ENCODE results near the gene PITPNB.

Gene PITPNB

DNA sequence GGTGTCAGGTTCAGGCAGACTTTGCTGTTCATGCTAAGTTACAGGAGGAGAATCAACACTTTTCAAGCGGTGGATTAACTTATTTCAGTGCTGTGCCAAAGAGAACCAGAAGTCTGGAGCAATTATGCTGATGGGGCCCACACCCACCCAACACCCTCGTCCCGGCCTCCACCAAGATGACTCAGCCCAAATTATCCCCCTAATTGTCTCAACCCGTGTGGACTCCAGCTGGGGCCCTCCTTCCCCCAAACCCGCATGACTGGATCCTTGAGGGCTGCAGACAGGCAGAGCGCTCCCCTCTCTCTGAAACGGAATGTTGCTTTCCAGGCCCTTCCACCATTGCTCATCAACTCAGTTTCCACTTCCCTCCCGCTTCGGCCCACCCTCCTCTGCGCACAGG lies 82.9 kb downstream of the PITPNB start:
- H3K27me3 ChIP-seq (ENCODE audit: control insufficient read depth, insufficient read depth, low read length): no peaks in the 10 kb centered on the region
- no peak overlapping the region for H2AFZ ChIP-seq
- TF ChIP-seq, protein P1, sequence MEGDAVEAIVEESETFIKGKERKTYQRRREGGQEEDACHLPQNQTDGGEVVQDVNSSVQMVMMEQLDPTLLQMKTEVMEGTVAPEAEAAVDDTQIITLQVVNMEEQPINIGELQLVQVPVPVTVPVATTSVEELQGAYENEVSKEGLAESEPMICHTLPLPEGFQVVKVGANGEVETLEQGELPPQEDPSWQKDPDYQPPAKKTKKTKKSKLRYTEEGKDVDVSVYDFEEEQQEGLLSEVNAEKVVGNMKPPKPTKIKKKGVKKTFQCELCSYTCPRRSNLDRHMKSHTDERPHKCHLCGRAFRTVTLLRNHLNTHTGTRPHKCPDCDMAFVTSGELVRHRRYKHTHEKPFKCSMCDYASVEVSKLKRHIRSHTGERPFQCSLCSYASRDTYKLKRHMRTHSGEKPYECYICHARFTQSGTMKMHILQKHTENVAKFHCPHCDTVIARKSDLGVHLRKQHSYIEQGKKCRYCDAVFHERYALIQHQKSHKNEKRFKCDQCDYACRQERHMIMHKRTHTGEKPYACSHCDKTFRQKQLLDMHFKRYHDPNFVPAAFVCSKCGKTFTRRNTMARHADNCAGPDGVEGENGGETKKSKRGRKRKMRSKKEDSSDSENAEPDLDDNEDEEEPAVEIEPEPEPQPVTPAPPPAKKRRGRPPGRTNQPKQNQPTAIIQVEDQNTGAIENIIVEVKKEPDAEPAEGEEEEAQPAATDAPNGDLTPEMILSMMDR (IDR thresholded peaks at IDR 0.05): no peak
- H3K4me2 ChIP-seq (ENCODE audit: low read length): no peak overlapping the region
- no peak overlapping the region for H3K4me3 ChIP-seq (ENCODE audit: low read depth, low read length)
- no peaks in the 10 kb centered on the region for H3K79me2 ChIP-seq
- no peaks in the 10 kb centered on the region for H3K4me1 ChIP-seq
- no peaks in the 10 kb centered on the region for H3K9me3 ChIP-seq (ENCODE audit: control insufficient read depth, low read length)
- no peaks in the 10 kb centered on the region for H3K36me3 ChIP-seq (ENCODE audit: control insufficient read depth, insufficient read depth, low read length)
- H3K27ac ChIP-seq: no peak overlapping the region
- no peak overlapping the region for H3K9ac ChIP-seq

DNA sequence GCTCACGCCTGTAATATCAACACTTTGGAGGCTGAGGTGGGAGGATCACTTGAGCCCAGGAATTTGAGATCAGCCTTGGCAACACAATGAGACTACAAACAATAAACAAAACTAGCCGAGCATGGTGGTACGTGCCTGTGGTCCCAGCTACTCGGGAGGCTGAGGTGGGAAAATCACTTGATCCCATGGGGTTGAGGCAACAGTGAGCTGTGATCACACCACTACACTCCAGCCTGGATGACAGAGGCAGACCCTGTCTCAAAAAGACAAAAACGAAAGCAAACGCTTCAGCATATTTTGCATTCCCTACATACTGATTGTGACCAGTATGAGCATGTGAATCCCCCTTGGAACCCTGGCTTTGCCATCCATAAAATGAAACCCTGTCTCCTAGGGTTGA lies 83.6 kb downstream of the PITPNB start:
- no peaks in the 10 kb centered on the region for H3K9me3 ChIP-seq (ENCODE audit: control insufficient read depth, low read length)
- H3K4me2 ChIP-seq (ENCODE audit: low read length): no peak overlapping the region
- H3K36me3 ChIP-seq (ENCODE audit: control insufficient read depth, insufficient read depth, low read length): no peaks in the 10 kb centered on the region
- no peak overlapping the region for H3K4me3 ChIP-seq (ENCODE audit: low read depth, low read length)
- H3K27ac ChIP-seq: no peak overlapping the region
- H3K4me1 ChIP-seq: no peaks in the 10 kb centered on the region
- TF ChIP-seq, protein P1 (IDR thresholded peaks at IDR 0.05): no peak
- no peaks in the 10 kb centered on the region for H3K27me3 ChIP-seq (ENCODE audit: control insufficient read depth, insufficient read depth, low read length)
- H2AFZ ChIP-seq: no peak overlapping the region
- no peak overlapping the region for H3K9ac ChIP-seq
- no peaks in the 10 kb centered on the region for H3K79me2 ChIP-seq

DNA sequence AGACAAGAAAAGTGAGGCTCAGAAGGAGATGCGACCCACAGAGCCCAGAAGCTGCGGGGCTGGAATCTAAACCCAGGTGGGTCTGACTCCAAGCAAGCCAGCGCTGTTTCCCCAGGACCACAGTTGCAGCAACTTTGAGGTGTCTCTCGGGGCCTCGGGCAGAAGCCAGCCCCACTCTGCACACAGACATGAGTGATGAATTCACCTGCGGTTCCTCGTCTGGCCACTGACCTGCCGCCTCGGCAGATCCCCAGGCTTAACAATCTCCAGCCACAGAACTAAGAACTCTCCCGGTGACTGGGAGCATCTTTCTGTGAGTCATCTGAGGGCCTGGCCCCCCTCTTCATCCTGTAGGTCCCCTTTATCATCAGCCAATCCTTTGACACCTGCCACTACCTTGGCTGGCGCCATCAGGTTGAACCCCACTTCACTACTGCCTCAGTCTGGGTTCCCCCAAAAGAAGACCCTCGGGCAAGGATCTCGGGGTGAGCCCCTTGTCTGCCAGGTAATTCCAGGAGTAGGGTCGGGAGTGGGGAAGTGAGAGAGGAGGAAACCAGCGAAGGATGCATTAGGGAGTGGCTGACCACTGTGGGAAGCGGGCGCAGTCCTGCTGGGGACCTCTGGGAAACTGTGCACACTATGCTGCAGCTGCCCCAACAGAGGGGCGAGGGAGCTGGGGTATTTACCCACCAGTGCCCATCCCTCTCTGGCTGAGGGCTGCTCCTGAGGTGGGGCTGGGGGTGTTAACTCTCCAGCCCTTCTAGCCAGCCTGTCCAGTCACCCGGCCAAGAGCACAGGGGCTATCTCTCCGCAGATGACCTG lies 84.5 kb downstream of the PITPNB start:
- H3K4me2 ChIP-seq (ENCODE audit: low read length): no peak overlapping the region
- TF ChIP-seq, protein P1 (IDR thresholded peaks at IDR 0.05): no peak

DNA sequence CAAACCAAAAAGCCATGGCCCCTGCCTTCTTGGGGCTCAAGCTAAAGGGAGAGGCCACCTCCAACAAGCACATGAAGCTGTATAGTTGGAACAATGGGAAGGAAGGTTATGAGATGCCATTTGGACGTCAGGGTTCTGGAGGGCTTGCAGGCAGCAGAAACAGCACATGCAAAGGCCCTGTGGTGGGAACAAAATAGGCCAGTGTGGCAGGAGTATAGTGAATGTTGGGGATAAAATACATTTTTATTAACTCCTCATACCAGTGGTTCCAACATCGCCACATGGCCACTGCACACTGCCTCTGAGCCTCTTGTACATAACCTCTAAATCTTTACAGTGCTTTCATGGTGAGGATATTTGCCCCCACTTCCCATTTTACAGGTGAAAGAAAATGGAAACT lies 85.3 kb downstream of the PITPNB start:
- H3K27ac ChIP-seq: no peak overlapping the region

More for the DNA sequence above, 84.5 kb downstream of the PITPNB start:
- Histone ChIP-seq H2AFZ (no peak overlapping the region), H3K36me3 (ENCODE audit: control insufficient read depth, insufficient read depth, low read length) (no peaks in the 10 kb centered on the region), H3K4me3 (ENCODE audit: low read depth, low read length) (no peak overlapping the region), H3K4me1 (no peaks in the 10 kb centered on the region), H3K27me3 (ENCODE audit: control insufficient read depth, insufficient read depth, low read length) (no peaks in the 10 kb centered on the region), H3K9me3 (ENCODE audit: control insufficient read depth, low read length) (no peaks in the 10 kb centered on the region), H3K27ac (no peak overlapping the region), H3K9ac (no peak overlapping the region), H3K79me2 (no peaks in the 10 kb centered on the region)

More for the DNA sequence above, 85.3 kb downstream of the PITPNB start:
- Histone ChIP-seq H3K4me2 (ENCODE audit: low read length) (no peak overlapping the region), H2AFZ (no peak overlapping the region), H3K27me3 (ENCODE audit: control insufficient read depth, insufficient read depth, low read length) (no peaks in the 10 kb centered on the region), H3K36me3 (ENCODE audit: control insufficient read depth, insufficient read depth, low read length) (no peaks in the 10 kb centered on the region), H3K9me3 (ENCODE audit: control insufficient read depth, low read length) (no peaks in the 10 kb centered on the region), H3K9ac (no peak overlapping the region), H3K79me2 (no peaks in the 10 kb centered on the region), H3K4me1 (no peaks in the 10 kb centered on the region), H3K4me3 (ENCODE audit: low read depth, low read length) (no peak overlapping the region)
- TF ChIP-seq, protein P1 (IDR thresholded peaks at IDR 0.05): no peak
